HG03575 (cell line): ENCODE measurements around the gene UGT1A6.

Experiments
- ATAC-seq: cut with Tn5 transposase; IDR thresholded peaks from one replicate; pipeline ENCODE4 v1.9.1; 2021; ENCODE audit not compliant: unreplicated experiment, insufficient number of reproducible peaks, low FRiP score; ENCODE audit errors: extremely low read depth

Gene UGT1A6

DNA sequence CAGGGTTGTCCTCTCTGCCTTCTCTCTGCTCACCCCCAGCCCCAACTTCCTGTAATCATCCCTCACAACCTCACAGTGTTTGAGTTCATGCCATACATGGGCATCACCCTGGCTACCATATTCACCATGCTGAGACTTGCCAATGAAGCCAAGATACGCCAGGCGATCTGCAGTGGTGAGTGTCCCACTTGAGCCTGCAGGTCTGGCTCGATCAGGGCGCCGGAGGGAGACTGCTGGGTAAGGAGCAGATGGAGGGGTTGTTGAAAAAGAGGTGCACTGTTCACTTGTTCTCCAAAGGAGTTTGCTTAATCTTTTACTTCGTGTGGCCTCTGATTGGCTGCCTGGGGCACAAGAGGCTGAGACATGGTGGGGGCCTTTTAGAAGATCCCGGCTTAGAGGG is 100.0 kb downstream of the UGT1A6 start:
- no peak for ATAC-seq

- no peak for ATAC-seq
Measured at GRCh38 chr2:233793465-233794127, 100.9 kb downstream of the UGT1A6 start.

GRCh38 chr2:233794128-233794658 is 101.5 kb downstream of the UGT1A6 start:
- ATAC-seq, result no peak

DNA sequence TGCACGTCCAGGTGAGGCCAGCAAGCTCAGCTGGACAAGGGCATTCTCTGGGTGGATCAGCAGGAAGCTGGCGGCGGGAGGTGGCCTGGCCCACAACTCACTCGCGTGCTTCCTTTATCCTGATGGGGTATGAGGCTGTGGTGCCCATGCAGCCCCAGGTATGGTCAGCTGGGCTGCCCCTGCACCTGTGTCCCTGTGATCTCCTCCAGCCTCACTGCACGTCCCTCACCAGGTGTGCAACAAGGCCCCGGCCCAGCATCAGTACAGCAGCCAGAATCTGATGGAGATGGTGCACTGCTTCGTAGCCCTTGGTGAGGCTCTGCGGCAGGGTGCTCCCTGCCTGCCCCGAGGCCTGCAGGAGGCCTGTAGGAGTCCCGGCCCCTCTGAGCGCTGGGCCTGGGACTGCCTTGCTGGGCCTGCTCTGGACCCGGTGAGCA is 103.1 kb downstream of the UGT1A6 start:
- ATAC-seq, result no peak

GRCh38 chr2:233796254-233796653 is 103.6 kb downstream of the UGT1A6 start:
- ATAC-seq, result no peak

DNA sequence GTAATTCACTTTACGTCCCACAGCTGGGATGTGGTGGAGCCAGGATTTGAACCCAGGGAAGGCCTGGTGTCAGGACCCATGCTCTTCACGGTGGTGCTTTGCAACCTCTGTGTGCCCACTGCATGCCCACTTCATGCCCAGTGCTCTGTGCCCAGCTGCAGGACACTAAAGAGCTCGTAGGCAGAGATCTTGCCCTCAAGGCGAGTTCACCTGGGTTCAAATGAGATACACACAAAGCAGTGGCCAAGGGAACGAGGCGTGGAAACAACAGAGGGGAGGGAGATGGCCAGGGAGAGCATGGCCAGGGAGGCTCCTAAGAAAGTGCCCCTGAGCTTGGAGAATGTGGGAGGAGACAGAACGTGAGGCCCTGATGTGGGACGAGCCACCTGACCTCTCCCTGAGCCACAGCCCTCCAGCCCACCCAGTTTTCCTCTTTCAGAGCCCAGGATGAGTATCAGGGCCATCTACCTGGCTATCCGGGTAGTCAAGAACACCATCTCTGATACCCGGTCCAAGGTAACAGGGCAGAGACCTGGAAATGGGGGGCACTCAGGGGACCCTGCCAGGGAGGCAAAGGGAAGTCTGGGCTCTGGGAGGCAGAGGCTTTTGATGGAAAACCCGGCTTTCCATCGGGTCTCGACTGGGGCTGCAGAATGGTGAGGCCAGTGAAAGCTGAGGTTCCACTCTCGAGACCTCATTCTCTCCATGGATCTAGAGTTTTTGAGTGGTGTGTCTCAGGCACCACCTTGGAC is 105.8 kb downstream of the UGT1A6 start:
- no peak for ATAC-seq

DNA sequence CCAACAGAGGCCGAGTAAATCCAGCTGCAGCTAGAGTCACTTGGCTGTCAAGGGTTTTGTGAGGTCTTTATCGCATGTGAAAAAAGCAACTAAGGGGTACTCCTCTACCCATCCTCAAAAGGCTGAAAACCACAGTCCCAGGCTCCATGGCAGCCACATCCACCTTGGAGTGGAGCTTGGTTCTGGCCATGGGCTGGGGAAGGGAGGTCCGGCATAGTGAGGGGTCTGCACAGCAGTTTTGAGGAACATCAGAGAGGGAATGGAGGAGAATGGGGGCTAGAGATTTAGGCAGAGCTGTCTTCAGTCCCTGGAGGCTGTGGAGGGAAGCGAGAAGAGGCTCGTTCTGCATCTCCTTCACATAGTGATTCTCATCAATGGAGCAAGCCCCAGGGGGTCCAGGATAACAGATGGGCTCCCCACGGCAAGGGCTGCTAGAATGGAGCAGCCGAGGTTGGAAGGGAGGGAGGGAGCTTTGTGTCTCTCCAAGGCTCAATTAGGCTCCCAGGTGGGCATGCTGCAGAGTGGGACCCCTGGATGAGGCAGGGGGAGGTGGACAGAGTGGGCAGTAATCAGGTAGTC is 106.5 kb downstream of the UGT1A6 start:
- ATAC-seq, result no peak

- no peak for ATAC-seq
Measured at GRCh38 chr2:233799716-233800115, 107.0 kb downstream of the UGT1A6 start.

DNA sequence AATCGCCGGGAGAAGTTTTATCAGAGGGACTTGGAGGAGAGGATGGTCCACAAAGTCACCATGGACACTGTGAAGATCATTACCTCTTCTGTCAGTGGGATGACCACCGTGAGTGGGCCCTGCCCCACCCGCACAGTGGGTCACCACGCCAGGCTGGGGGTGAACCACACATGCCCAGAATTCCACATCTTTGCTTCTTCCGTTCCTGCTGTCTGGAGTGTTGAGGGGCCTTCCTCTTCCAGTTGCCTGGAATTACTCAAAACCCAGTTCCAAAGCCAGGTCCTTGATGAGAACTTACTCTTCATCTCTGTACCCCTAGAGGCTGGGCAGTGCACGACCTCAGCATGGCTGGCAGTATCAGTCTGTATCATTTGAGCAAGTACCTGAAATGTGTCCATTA is 107.5 kb downstream of the UGT1A6 start:
- ATAC-seq, result no peak

- no peak for ATAC-seq
Measured at GRCh38 chr2:233801357-233802131, 108.9 kb downstream of the UGT1A6 start.

DNA sequence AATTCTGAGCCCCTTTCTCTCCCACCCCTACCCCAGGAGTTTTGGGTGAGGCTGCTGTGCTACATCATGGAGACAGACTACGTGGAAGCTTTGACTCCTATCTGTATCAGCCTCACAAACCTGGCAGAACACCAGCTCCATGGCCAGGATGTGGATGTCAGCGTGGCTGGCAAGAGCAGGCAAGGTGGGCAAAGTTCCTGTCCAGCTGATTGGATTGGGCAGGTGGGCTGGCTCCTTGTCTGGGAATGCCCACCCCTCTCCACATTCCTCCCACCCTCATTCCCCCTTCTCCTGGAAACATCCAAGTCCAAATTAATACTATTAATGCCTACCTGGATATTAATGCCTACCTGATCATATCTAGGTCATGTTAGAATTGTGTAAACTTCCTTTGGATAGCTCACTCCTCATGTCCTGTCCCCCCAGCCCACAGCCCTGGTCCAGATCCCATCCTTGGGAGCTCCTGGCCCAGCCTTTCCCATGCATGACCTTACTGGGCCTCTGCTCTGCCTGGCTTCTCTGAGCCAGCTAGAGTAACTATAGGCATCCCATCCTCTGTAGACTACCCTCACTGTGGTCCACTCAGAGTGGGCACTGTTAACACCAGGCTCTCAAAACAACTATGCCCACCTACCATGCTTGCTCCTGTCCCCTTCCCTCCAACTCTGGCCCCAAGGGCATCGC is 109.6 kb downstream of the UGT1A6 start:
- ATAC-seq, result no peak

GRCh38 chr2:233803292-233803911 is 110.7 kb downstream of the UGT1A6 start:
- no peak for ATAC-seq

GRCh38 chr2:233803994-233804393 is 111.3 kb downstream of the UGT1A6 start:
- no peak for ATAC-seq

DNA sequence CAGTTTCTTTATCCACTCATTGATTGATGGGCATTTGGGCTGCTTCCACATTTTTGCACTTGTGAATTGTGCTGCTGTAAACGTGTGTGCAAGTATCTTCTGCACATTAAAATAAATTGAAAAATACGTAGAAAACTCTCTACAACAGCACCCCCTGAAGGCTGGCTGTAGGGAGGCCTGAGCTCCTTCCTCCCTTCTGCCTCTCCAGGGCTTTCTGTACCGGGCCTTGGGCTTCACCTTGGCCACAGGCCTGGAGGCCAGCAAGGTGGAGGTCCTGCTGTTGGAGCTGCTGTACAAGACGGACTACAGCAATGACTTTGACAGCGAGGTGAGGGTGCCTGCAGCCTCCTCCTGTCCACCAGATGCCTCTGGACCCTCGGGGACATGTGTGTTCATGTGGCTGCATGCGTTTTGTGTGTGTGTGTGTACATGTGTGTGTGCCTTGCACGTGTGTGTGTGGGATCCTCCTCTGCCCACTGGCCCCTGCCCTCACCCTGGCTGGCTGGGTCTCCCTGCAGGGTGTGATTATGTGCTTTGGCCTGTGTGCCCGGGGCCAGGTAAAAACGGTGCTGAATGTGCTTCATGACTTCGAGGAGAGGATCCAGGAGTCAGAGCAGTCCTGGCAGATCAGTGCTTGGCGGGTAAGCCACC is 114.7 kb downstream of the UGT1A6 start:
- no peak for ATAC-seq

DNA sequence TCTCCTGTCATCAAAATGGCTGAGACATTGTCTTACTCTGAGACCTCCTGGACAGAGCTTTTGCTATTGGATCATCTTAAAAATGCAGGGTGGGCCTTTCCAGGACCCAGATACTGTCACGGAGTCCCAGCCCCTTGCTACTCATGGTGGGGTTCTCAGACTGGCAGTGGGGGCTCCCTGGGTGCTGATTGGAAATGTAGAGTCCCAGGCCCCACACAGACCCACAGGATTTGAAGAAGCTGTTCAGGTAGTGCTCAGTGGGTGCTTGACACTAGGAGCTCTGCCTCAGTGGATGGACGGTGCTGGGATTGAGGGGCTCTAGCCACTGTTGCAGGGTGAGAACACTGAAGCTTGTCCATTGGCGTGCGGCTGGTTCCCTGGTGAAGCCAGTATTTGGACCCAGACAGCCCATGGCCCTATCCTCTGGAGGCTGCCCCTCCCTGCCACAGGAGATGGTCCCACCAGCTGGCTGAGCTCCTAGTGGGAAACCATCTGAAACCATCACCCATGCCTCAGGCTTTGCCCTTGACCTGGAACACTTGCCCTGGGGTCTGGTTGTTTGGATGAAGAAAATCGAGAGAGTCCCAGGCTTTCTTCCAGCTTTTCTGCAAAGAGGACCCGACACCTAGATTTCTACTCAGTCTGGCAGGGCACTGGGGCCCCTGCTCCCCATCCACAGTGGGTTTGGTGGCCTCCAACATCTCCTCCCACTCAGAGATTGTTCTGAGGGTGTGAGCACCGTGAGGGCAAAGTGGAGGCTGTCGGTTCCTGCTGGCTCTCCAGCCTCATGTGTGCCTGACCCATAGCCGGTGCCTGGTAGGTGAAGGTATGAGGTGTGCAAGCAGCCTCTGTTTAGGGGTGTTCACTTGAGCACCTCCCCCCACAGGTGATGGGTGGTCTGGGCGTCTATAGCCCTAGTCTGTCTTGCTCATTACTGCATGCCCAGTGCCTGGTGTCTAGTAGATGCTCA is 115.6 kb downstream of the UGT1A6 start:
- no peak for ATAC-seq

DNA sequence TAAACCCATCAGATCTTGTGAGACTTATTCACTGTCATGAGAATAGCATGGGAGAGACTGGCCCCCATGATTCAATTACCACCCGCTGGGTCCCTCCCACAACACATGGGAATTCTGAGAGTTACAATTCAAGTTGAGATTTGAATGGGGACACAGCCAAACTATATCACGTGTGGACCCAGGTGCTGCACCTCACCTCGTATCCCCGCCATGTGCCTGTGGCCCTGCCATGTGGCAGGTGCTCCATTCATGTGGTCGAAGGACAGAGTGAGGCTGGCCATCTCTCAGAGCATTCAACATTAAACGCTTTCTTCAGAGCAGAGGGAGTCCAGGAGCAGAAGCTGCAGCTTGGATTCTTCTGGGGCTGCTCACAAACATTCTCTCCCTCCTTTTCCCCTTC is 117.7 kb downstream of the UGT1A6 start:
- ATAC-seq, result no peak

GRCh38 chr2:233811087-233811486 is 118.4 kb downstream of the UGT1A6 start:
- ATAC-seq, result no peak
